Stimulated activated CD8-positive, alpha-beta memory T cell treated with anti-CD3 and anti-CD28 coated beads, Interleukin-15, amount 100 ng/mL, for 24 hours (primary cell): Measurements from ENCODE around the gene MSL2.
"Not testable (repeated sequence)": the region's sequence is repeated elsewhere in the genome, so short reads cannot be mapped to it uniquely, and the experiment has no call there.

Experiments
- DNase-seq: peaks from one replicate; pipeline ENCODE4 v3.0.0-alpha.2; 2020; ENCODE audit warnings: low read depth

The MSL2 gene

DNA sequence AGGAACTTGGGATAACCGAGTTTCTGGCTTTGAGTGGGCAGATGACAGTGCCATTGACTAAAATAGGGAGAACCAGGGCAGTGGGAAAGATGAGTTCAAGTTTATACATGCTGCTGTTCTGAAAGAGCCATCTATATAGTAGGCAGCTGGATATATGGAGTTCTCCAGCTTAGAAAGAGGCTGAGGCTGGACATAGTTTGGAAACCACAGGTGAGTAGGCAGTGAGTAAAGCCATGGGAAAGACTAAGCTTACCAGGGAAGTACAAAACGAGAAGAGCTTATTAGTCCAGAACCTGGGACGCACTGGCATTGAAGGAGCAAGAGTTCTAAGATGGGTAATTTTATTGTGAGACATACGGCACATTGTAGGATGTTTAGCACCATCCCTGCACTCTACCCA, 54.2 kb downstream of the MSL2 start:
- DNase-seq = no peak

DNA sequence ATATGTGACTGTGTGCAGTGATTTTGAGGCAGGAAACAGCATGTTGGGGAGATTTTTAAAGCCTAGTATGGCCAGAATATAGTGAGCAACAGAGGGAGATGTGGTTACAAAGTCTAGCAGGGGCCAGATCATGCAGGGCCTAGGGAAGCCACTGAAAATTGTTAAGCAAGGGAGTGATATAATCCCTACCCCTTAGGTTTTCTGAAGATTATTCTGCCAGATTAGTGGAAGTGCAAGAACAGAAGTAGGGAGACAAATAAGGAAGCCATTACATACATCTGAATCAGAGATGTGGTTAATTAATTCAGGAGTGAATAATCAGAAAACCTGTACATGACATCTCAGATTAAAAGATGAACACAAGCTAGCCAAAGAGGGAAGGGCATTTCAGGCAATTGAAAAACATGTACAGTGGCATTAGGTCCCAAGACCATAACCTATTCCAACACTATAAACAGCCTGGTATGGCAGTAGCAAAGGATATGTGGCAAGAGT, 54.8 kb downstream of the MSL2 start:
- DNase-seq = no peak

DNA sequence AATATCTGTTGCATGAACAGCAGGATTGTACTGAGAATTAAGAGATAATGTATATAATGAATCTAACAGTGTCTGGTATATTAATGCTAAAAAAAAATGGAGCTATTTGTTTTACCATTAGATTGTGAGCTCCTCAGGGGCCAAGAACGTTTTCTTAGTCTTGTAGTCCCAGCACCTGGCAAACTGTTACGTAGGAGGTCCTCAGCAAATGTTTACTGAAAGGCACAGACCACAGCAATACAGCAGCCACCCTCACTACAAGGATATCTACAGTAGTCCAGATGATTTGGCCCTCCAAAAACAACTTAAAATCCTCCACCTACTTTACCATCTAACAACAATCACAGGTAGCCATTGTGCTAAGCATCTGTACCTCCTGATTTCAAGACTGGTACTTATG, 59.7 kb downstream of the MSL2 start:
- no peak for DNase-seq

DNA sequence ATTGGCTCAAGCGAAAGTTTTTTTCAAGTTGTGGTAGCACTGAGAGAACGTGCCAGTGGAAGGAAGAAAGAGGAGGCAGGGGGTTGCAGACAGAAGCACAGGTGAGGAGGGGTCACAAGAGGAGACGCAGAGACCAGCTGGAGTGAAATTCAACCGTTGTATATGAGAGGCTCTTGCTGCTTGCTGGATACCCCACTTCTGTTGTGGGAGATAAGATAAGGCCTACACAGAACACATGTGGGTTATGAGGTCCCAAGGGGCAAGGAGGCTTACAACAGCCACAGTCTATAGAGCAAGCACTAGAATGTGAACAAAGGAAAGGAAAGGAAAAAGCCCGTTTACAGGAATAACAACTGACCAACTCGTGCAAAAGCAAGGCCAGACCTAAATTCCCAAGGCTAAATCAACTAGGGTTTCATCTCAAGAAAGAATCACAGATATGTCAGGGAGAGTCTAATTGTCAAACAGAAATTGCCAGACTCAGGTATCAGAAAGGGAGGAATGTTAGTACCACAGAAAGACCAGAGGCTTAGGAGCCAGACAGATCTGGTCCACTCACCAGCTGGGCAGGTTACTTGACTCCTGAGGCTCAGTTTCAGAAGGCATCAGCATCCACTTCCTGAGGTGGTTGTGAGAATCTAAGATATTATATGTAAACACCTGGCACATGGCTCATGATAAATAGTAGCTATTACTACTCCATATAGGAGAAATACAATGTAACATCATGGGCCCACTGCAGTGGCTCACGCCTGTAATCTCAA, 60.9 kb downstream of the MSL2 start:
- DNase-seq = no peak

GRCh38 chr3:136134091-136134490, 62.0 kb downstream of the MSL2 start:
- no peak for DNase-seq

DNA sequence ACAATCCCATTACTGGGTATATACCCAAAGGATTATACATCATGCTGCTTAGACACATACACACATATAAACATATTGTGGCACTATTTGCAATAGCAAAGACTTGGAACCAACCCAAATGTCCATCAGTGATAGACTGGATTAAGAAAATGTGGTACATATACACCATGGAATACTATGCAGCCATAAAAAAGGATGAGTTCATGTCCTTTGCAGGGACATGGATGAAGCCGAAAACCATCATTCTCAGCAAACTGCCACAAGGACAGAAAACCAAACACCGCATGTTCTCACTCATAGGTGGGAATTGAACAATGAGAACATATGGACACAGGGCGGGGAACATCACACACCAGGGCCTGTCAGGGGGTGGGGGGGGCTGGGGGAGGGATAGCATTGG, 64.5 kb downstream of the MSL2 start:
- not testable (repeated sequence) for DNase-seq

DNA sequence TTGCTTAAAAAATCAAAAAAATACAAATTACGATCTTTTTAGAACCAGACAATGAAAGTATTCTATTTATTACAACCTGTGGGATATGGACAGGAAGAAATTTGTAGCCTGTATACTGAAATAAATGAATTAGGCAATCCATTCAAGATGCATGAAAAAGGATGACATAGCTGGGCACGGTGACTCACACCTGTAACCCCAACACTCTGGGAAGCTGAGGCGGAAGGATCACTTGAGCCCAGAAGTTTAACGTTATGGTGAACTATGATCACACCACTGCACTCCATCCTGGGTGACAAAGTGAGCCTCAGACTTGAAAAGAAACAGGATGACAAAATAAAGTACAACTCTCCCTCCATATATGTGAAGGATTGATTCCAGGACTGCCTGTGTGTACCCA, 74.1 kb downstream of the MSL2 start:
- no peak for DNase-seq

GRCh38 chr3:136120373-136121348, 75.5 kb downstream of the MSL2 start:
- DNase-seq = no peak

DNA sequence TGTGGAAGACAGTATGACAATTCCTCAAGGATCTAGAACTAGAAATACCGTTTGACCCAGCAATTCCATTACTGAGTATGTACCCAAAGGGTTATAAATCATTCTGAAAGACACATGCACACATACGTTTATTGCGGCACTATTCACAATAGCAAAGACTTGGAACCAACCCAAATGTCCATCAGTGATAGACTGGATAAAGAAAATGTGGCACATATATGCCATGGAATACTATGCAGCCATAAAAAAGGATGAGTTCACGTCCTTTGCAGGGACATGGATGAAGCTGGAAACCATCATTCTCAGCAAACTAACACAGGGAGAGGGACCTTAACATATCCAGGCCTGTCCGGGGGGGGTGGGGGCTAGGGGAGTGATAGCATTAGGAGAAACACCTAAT, 76.4 kb downstream of the MSL2 start:
- DNase-seq = not testable (repeated sequence)

DNA sequence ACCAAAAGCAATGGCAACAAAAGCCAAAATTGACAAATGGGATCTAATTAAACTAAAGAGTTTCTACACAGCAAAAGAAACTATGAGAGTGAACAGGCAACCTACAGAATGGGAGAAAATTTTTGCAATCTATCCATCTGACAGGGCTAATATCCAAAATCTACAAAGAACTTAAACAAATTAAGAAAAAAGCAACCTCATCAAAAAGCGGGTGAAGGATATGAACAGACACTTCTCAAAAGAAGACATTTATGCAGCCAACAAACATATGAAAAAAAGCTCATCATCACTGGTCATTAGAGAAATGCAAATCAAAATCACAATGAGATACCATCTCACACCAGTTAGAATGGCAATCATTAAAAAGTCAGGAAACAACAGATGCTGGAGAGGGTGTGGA, 76.8 kb downstream of the MSL2 start:
- DNase-seq = not testable (repeated sequence)

DNA sequence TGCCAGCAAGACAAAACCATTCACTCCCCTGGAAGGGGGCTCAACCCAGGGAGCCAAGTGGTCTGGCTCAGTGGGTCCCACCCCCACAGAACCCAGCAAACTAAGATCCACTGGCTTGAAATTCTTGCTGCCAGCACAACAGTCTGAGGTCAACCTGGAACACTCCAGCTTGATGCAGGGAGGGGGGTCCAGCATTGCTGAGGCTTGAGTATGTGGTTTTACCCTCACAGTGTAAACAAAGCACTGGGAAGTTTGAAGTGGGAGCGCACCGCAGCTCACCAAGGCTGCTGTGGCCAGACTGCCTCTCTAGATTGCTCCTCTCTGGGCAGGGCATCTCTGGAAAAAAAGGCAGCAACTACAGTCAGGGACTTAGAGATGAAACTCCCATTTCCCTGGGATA, 81.7 kb downstream of the MSL2 start:
- no peak for DNase-seq

DNA sequence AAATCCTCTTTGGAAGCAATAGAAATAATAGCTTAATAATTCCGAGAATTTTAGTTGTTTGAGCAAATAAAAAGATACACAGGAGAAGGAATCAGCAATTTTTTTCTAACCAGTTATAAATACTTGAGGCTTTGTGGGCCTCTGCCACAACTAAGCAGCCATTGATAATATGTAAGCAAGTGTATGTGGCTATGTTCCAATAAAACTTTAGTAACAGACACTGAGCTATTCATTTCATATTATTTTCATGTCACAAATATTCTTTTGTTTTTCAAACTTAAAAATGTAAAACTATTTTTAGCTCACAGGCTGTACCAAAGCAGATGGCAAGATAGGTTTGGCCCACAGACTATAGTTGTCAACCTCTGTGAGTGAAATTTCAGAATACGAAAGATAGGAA, 85.7 kb downstream of the MSL2 start:
- DNase-seq = no peak

DNA sequence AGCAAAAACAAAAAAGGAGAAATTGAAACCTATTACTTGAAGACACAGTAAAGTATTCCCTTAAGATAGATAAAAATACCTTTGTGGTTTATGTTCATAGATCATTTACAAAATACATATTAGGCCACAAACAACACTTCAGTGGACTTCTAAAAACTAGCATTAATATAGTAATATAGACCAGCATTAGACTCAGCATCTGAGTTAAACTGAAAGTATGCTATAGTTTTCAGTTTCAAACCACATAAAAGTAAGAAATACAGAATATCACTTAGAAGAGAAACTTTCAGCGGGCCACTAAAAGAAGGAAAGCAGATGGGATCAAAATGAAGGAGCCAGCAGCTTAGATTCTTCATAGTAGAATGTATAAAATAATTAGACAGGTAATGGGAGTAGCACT, 86.6 kb downstream of the MSL2 start:
- no peak for DNase-seq

DNA sequence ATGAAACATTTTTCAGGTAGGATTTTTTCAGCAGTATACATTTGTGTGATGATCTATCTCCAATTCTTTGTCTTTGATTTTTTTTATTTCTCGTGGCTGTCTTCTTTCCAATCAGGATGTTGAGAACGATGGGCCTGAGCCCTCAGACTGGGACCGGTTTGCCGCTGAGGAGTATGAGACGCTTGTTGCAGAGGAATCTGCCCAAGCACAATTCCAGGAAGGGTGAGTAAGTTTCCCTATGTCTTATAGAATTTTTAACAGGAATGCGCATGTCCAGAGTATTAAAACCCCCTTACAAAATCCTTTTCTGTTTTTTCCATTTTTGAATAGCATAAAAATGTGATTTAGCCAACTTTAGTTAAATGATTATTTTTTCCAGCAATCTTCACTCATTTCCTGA, 90.0 kb downstream of the MSL2 start:
- no peak for DNase-seq

DNA sequence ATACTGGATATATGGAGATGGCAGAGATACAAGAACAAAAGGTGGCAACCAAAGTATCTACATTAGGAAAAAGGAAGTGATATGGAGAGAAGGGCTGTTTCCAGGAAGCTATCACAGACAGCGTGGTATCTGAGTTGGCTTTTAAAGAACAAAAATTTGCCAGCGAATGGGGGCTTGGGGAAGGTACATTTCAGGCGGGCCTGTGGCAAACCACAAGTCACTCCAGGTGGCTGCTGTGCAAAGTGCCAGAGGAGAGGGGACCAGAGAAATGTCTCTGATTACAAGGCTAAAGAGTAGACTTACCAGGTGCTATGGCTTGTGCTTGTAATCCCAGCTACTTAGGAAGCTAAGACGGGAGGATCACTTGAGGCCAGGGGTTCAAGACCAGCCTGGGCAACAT, 91.1 kb downstream of the MSL2 start:
- DNase-seq = no peak
